OCI-LY7 (cell line): ENCODE results near the gene RNF223. TPM values are rescaled to one million over a fixed set of nuclear protein-coding genes. Genes with fewer than 3 reads are reported as not detected.

Experiments used
- BruUV-seq: library from RNA; stranded (reverse); fragments of 400-500 nt; replicated peaks from 2 replicates; lab custom pipeline; 2021; lab: Mats Ljungman, UMichigan
- CTCF ChIA-PET: fragments of 300-600 bp; sonication (Branson Sonifier 250); formaldehyde crosslinking; loops from one replicate; lab custom pipeline; 2022; ENCODE audit warnings: antibody characterized with exemption; ENCODE audit not compliant: unreplicated experiment; lab: Charles Lee
- POLR2A ChIA-PET: fragments of 300-600 bp; sonication (Branson Sonifier 250); formaldehyde crosslinking; loops from one replicate; lab custom pipeline; 2022; ENCODE audit warnings: antibody characterized with exemption; lab: Charles Lee
- DNase-seq: peaks from one replicate; pipeline ENCODE4 v3.0.0-alpha.2; 2015; ENCODE audit warnings: low spot score
- H2AFZ ChIP-seq: fragments of 200-600 bp; sonication (generic), shearing (Covaris generic); 2 replicates; pipeline ENCODE4 v1.6.1; 2014; ENCODE audit warnings: mild to moderate bottlenecking, antibody characterized with exemption, low read length, moderate library complexity
- H3K27ac ChIP-seq: fragments of 200-600 bp; sonication (generic); 2 replicates; pipeline ENCODE4 v1.5.1; 2014; ENCODE audit warnings: mixed run types, low read depth, mild to moderate bottlenecking, moderate library complexity, low read length, inconsistent platforms; ENCODE audit not compliant: poor library complexity, severe bottlenecking
- H3K36me3 ChIP-seq: fragments of 200-600 bp; sonication (generic); 2 replicates; pipeline ENCODE4 v1.6.1; 2014; ENCODE audit warnings: mild to moderate bottlenecking, antibody characterized with exemption, low read length, moderate library complexity, mixed read lengths; ENCODE audit not compliant: insufficient read depth
- H3K4me1 ChIP-seq: fragments of 200-600 bp; sonication (generic); 2 replicates; pipeline ENCODE4 v1.5.1; 2014; ENCODE audit warnings: mild to moderate bottlenecking, low read length; ENCODE audit not compliant: insufficient read depth, poor library complexity, severe bottlenecking
- H3K4me2 ChIP-seq: fragments of 200-600 bp; sonication (generic); 2 replicates; pipeline ENCODE4 v1.6.1; 2014; ENCODE audit warnings: mild to moderate bottlenecking, low read length
- H3K4me3 ChIP-seq: fragments of 200-600 bp; sonication (generic); 2 replicates; pipeline ENCODE4 v1.5.1; 2014; ENCODE audit warnings: mild to moderate bottlenecking, low read depth, low read length; ENCODE audit not compliant: poor library complexity, severe bottlenecking
- H3K79me2 ChIP-seq: fragments of 200-600 bp; sonication (generic); 2 replicates; pipeline ENCODE4 v1.6.1; 2016; ENCODE audit warnings: low read depth, mild to moderate bottlenecking, low read length, moderate library complexity, mixed read lengths; ENCODE audit not compliant: insufficient read depth
- H3K9me2 ChIP-seq: fragments of 200-600 bp; sonication (generic); 2 replicates; pipeline ENCODE4 v1.6.1; 2016; ENCODE audit warnings: mild to moderate bottlenecking, low read length, mixed read lengths; ENCODE audit not compliant: insufficient read depth
- H3K9me3 ChIP-seq: fragments of 200-600 bp; sonication (generic); 2 replicates; pipeline ENCODE4 v1.6.1; 2014; ENCODE audit warnings: mild to moderate bottlenecking, mixed run types, low read length, mixed read lengths
- H4K20me1 ChIP-seq: fragments of 200-600 bp; sonication (generic); 2 replicates; pipeline ENCODE4 v1.6.1; 2014; ENCODE audit warnings: mild to moderate bottlenecking, antibody characterized with exemption, low read length, moderate library complexity, mixed read lengths; ENCODE audit not compliant: insufficient read depth
- CTCF ChIP-seq: fragments of 200-600 bp; sonication (generic); conservative IDR thresholded peaks from 2 replicates; pipeline ENCODE4 v1.5.1; 2014; ENCODE audit warnings: mild to moderate bottlenecking, antibody characterized with exemption, low read length, moderate library complexity, mixed read lengths
- EZH2phosphoT487 ChIP-seq: fragments of 200-600 bp; sonication (generic); IDR thresholded peaks from 2 replicates; pipeline ENCODE4 v1.6.1; 2018; ENCODE audit warnings: low read depth, borderline replicate concordance, mild to moderate bottlenecking, mixed run types, antibody characterized with exemption, low read length, moderate library complexity, mixed read lengths
- intact Hi-C: fragments of 100-400 bp; cut with micrococcal nuclease; formaldehyde crosslinking; loops from one replicate; pipeline ENCODE4 v1.10.0; 2022; ENCODE audit not compliant: unreplicated experiment
- total RNA-seq, 2 experiments: library from RNA; depleted of rRNA in 1 of 2; stranded (reverse); fragments of >200 nt in 1 of 2; shearing (Covaris generic) in 1 of 2; gene quantifications; 2 replicates each; pipeline ENCODE4 v1.2.3, GENCODE V29; 2014 to 2022

RNF223 gene
- total RNA-seq, 2 experiments from 2014 or later = not detected

GRCh38 chr1:1050577-1051052 is 23.5 kb downstream of the RNF223 start:
- no peak overlapping the region for H3K4me3 ChIP-seq
- no peaks in the 10 kb centered on the region for H3K9me2 ChIP-seq
- no TSS peak for BruUV-seq
- H3K36me3 ChIP-seq = no peaks in the 10 kb centered on the region
- H3K4me1 ChIP-seq = no peaks in the 10 kb centered on the region
- no peaks in the 10 kb centered on the region for H4K20me1 ChIP-seq
- intact Hi-C loops = no loop called here
- no peak overlapping the region for H3K27ac ChIP-seq
- no peaks in the 10 kb centered on the region for H3K9me3 ChIP-seq
- H3K4me2 ChIP-seq = no peak overlapping the region
- TF ChIP-seq EZH2phosphoT487 = no peak
- no peak for TF ChIP-seq CTCF
- ChIA-PET POLR2A (no interaction called here), CTCF (no interaction called here)
- no peaks in the 10 kb centered on the region for H3K79me2 ChIP-seq
- DNase-seq = no peak
- no peak overlapping the region for H2AFZ ChIP-seq

- H3K4me2 ChIP-seq = no peak overlapping the region
- POLR2A ChIA-PET = no interaction called here
- H4K20me1 ChIP-seq = no peaks in the 10 kb centered on the region
- TF ChIP-seq CTCF (no peak), EZH2phosphoT487 (no peak)
- no peaks in the 10 kb centered on the region for H3K9me2 ChIP-seq
- intact Hi-C loops = no loop called here
- no peaks in the 10 kb centered on the region for H3K79me2 ChIP-seq
- H3K27ac ChIP-seq = no peak overlapping the region
- no peak overlapping the region for H2AFZ ChIP-seq
- DNase-seq = no peak
- CTCF ChIA-PET = no interaction called here
- no peak overlapping the region for H3K4me3 ChIP-seq
- H3K4me1 ChIP-seq = no peaks in the 10 kb centered on the region
- BruUV-seq = no TSS peak
- H3K36me3 ChIP-seq = no peaks in the 10 kb centered on the region
- no peaks in the 10 kb centered on the region for H3K9me3 ChIP-seq
These were observed 24.6 kb downstream of the RNF223 start for GRCh38 chr1:1049318-1050165.

GRCh38 chr1:1048765-1049164 is 25.3 kb downstream of the RNF223 start:
- H3K9me2 ChIP-seq = no peaks in the 10 kb centered on the region
- no TSS peak for BruUV-seq

More at GRCh38 chr1:1048765-1049164, 25.3 kb downstream of the RNF223 start:
- DNase-seq = no peak
- no peaks in the 10 kb centered on the region for H4K20me1 ChIP-seq
- H3K36me3 ChIP-seq = no peaks in the 10 kb centered on the region
- intact Hi-C loops = no loop called here
- no peak overlapping the region for H3K4me3 ChIP-seq
- no peak overlapping the region for H3K4me2 ChIP-seq
- CTCF ChIA-PET = no interaction called here
- no peak for TF ChIP-seq CTCF
- TF ChIP-seq EZH2phosphoT487 = no peak
- POLR2A ChIA-PET = no interaction called here
- no peaks in the 10 kb centered on the region for H3K9me3 ChIP-seq
- H3K27ac ChIP-seq = no peak overlapping the region
- H2AFZ ChIP-seq = no peak overlapping the region
- no peaks in the 10 kb centered on the region for H3K79me2 ChIP-seq
- no peaks in the 10 kb centered on the region for H3K4me1 ChIP-seq
